ENCODE measurements around the gene KLF8.

Gene KLF8

GRCh38 chrX:56310581-56310980 is 78.4 kb downstream of the KLF8 start:
- DNase-seq (ENCODE audit: low read depth): no peak

GRCh38 chrX:56313308-56313707 is 81.2 kb downstream of the KLF8 start:
- no peak for DNase-seq (ENCODE audit: low read depth)

GRCh38 chrX:56314334-56314733 is 82.2 kb downstream of the KLF8 start:
- no peak for DNase-seq (ENCODE audit: low read depth)

DNA sequence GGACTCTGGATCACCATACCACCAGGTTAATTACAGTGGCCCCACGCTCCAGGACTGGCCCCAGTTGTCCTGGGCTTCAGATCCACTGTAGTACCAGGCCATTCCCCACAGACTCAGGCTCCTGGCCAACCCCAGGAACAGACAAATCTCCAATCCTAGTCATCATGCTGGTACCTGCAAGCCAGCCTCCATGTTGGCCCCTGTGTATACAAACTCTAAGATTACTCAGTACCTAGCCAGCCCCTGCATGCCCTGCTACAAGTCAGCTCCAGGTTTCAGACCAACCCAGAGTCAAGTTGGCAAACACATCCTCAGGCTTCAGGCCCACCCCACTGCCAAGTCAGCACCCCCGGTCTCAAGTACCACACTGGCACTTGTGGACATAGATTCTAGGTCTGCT is 85.9 kb downstream of the KLF8 start:
- no peak for DNase-seq (ENCODE audit: low read depth)

- no peak for DNase-seq (ENCODE audit: low read depth)
These were observed 87.0 kb downstream of the KLF8 start for GRCh38 chrX:56319165-56319564.
